Thymus (tissue), 11 donors: Measurements from ENCODE around the gene ARIH2. TPM values are rescaled to one million over a fixed set of nuclear protein-coding genes. Genes with fewer than 3 reads are reported as not detected.

Experiments
- DNase-seq, 9 donors: peaks; one replicate each; pipeline ENCODE4 v3.0.0-alpha.2; 2013; ENCODE audit warnings: low spot score in 9 of 9, low read depth in 6 of 9, missing footprints in 1 of 9
- H3K27ac ChIP-seq, 2 donors: one replicate each; pipeline ENCODE4 v1.5.1; 2013; ENCODE audit warnings: control low read depth in 1 of 2, low read depth in 1 of 2, low read length in 1 of 2, mild to moderate bottlenecking in 1 of 2, moderate library complexity in 1 of 2
- H3K27me3 ChIP-seq, 2 donors: one replicate each; pipeline ENCODE4 v1.5.1; 2013; ENCODE audit warnings: low read length in 1 of 2; ENCODE audit not compliant: control insufficient read depth in 2 of 2, insufficient read depth in 1 of 2
- H3K36me3 ChIP-seq, 2 donors: one replicate each; pipeline ENCODE4 v1.5.1; 2013; ENCODE audit warnings: low read length in 1 of 2, mild to moderate bottlenecking in 1 of 2, moderate library complexity in 1 of 2; ENCODE audit not compliant: control insufficient read depth in 2 of 2, insufficient read depth in 2 of 2
- H3K4me1 ChIP-seq, 2 donors: one replicate each; pipeline ENCODE4 v1.5.1; 2013; ENCODE audit warnings: low read length in 2 of 2; ENCODE audit not compliant: control insufficient read depth in 2 of 2, insufficient read depth in 2 of 2
- H3K4me3 ChIP-seq, 2 donors: one replicate each; pipeline ENCODE4 v1.5.1; 2013; ENCODE audit warnings: low read length in 2 of 2, control low read depth in 1 of 2, mild to moderate bottlenecking in 1 of 2
- H3K9me3 ChIP-seq, 2 donors: one replicate each; pipeline ENCODE4 v1.5.1; 2013; ENCODE audit warnings: low read length in 1 of 2, mild to moderate bottlenecking in 1 of 2; ENCODE audit not compliant: control insufficient read depth in 2 of 2, insufficient read depth in 1 of 2
- WGBS: extraction: QIAGEN DNeasy Blood & Tissue Kit; methylation state at CpG from one replicate; pipeline ENCODE4 v1.1.7; 2013; 5-methylcytosine and 5-hydroxymethylcytosine counted together
- polyA plus RNA-seq: library from polyadenylated mRNA; stranded (reverse); fragments of 200-250 nt; gene quantifications from one replicate; pipeline ENCODE4 v1.2.3, GENCODE V29; 2013
- total RNA-seq: library from RNA; stranded (reverse); fragments of 120-200 nt; gene quantifications from one replicate; pipeline ENCODE4 v1.2.4, GENCODE V29; 2013
- donor health status: healthy.

ARIH2 gene
- total and polyA plus RNA-seq, 2 donors, result 51.4 to 57.8 TPM

GRCh38 chr3:48980295-48980694, 61.7 kb downstream of the ARIH2 start:
- H3K9me3 ChIP-seq, result no peaks in the 10 kb centered on the region
- no peak overlapping the region for H3K27ac ChIP-seq
- H3K4me3 ChIP-seq, result no peak overlapping the region
- no peak for DNase-seq
- H3K36me3 ChIP-seq, result peaks cover 70 to 90% of the 10 kb centered on the region in 2 donors
- 77% methylated on average over 4 of the region's 4 CpGs for WGBS
- H3K27me3 ChIP-seq, result no peaks in the 10 kb centered on the region
- no peaks in the 10 kb centered on the region for H3K4me1 ChIP-seq

- Histone ChIP-seq H3K4me3 (no peak overlapping the region), H3K27ac (no peak overlapping the region), H3K36me3 (peaks cover 57 to 82% of the 10 kb centered on the region in 2 donors), H3K4me1 (no peaks in the 10 kb centered on the region), H3K27me3 (no peaks in the 10 kb centered on the region), H3K9me3 (no peaks in the 10 kb centered on the region)
- no peak for DNase-seq
These were observed 63.4 kb downstream of the ARIH2 start for GRCh38 chr3:48982016-48982415.

GRCh38 chr3:48982686-48983085, 64.0 kb downstream of the ARIH2 start:
- Histone ChIP-seq H3K27ac (no peak overlapping the region), H3K4me3 (no peak overlapping the region), H3K27me3 (no peaks in the 10 kb centered on the region), H3K9me3 (no peaks in the 10 kb centered on the region), H3K4me1 (no peaks in the 10 kb centered on the region), H3K36me3 (peaks cover 51 to 76% of the 10 kb centered on the region in 2 donors)
- WGBS, result 97% methylated on average over 5 of the region's 5 CpGs
- no peak for DNase-seq

- H3K27me3 ChIP-seq, result no peaks in the 10 kb centered on the region
- H3K27ac ChIP-seq, result no peak overlapping the region
- no peak for DNase-seq
- H3K4me3 ChIP-seq, result no peak overlapping the region
- H3K4me1 ChIP-seq, result peaks cover 0 to 2% of the 10 kb centered on the region in 2 donors
- no peaks in the 10 kb centered on the region for H3K9me3 ChIP-seq
- WGBS, result 99% methylated on average over 4 of the region's 4 CpGs
- H3K36me3 ChIP-seq, result peaks cover 47 to 72% of the 10 kb centered on the region in 2 donors
These were observed 64.5 kb downstream of the ARIH2 start for GRCh38 chr3:48983096-48983495.

- H3K4me1 ChIP-seq, result peaks cover 3 to 11% of the 10 kb centered on the region in 2 donors
- no peaks in the 10 kb centered on the region for H3K27me3 ChIP-seq
- H3K36me3 ChIP-seq, result peaks cover 38 to 61% of the 10 kb centered on the region in 2 donors
- H3K9me3 ChIP-seq, result no peaks in the 10 kb centered on the region
- no peak for DNase-seq
- no peak overlapping the region for H3K4me3 ChIP-seq
- no peak overlapping the region for H3K27ac ChIP-seq
These were observed 66.0 kb downstream of the ARIH2 start for GRCh38 chr3:48984663-48985062.

GRCh38 chr3:48985831-48986376, 67.3 kb downstream of the ARIH2 start:
- DNase-seq, result no peak
- no peak overlapping the region for H3K4me3 ChIP-seq
- no peaks in the 10 kb centered on the region for H3K27me3 ChIP-seq
- H3K4me1 ChIP-seq, result peaks cover 6 to 14% of the 10 kb centered on the region in 2 donors
- WGBS, result 98% methylated on average over 7 of the region's 7 CpGs
- H3K36me3 ChIP-seq, result peaks cover 28 to 50% of the 10 kb centered on the region in 2 donors
- no peaks in the 10 kb centered on the region for H3K9me3 ChIP-seq
- no peak overlapping the region for H3K27ac ChIP-seq

GRCh38 chr3:48989126-48989795, 70.6 kb downstream of the ARIH2 start:
- Histone ChIP-seq H3K4me1 (peaks cover 9 to 23% of the 10 kb centered on the region in 2 donors), H3K4me3 (peak overlapping the region; percentile 55 to 64), H3K36me3 (peaks cover 11 to 18% of the 10 kb centered on the region in 2 donors), H3K27me3 (no peaks in the 10 kb centered on the region), H3K27ac (peak overlapping the region; percentile 65 to 81), H3K9me3 (no peaks in the 10 kb centered on the region)
- DNase-seq, result peak in 1 of 9 donors; percentile 5
- WGBS, result 8% methylated on average over 21 of the region's 21 CpGs

GRCh38 chr3:48989796-48990635, 71.4 kb downstream of the ARIH2 start, which contains the start of gene P4HTM:
Gene P4HTM, plus strand, starts transcription at chr3:48990241. Its CDS starts 16 bp downstream, at chr3:48990257.
- Histone ChIP-seq H3K27me3 (no peaks in the 10 kb centered on the region), H3K4me1 (peaks cover 9 to 23% of the 10 kb centered on the region in 2 donors), H3K4me3 (peak within 1 kb of the TSS; percentile 59 to 64), H3K9me3 (no peaks in the 10 kb centered on the region), H3K36me3 (peaks cover 7 to 10% of the 10 kb centered on the region in 2 donors), H3K27ac (peak within 1 kb of the TSS; percentile 65 to 81)
- DNase-seq, result peak in 7 of 9 donors; percentile 38 to 84 (median 62)
- WGBS, result under 1% methylated on average over 91 of the region's 91 CpGs
